Trophoblast cell (in vitro differentiated cells and primary cell): ENCODE results near the gene CACNA1D.

Experiments used
- DNase-seq, 2 donors: peaks; one replicate each; pipeline ENCODE4 v3.0.0-alpha.2; 2016
- H2AFZ ChIP-seq: 2 replicates; pipeline ENCODE4 v1.6.1; 2013; ENCODE audit warnings: low read length, moderate library complexity, mild to moderate bottlenecking; ENCODE audit not compliant: insufficient read depth, poor library complexity
- H2AK5ac ChIP-seq: 2 replicates; pipeline ENCODE4 v1.6.1; 2013; ENCODE audit warnings: mild to moderate bottlenecking, low read length
- H2BK120ac ChIP-seq: 2 replicates; pipeline ENCODE4 v1.6.1; 2013; ENCODE audit warnings: low read length, mild to moderate bottlenecking, moderate library complexity; ENCODE audit not compliant: insufficient read depth, poor library complexity
- H2BK12ac ChIP-seq: 2 replicates; pipeline ENCODE4 v1.6.1; 2013; ENCODE audit warnings: mild to moderate bottlenecking, low read length, moderate library complexity
- H2BK5ac ChIP-seq: 2 replicates; pipeline ENCODE4 v1.6.1; 2013; ENCODE audit warnings: low read length, low read depth, moderate library complexity, mild to moderate bottlenecking; ENCODE audit not compliant: poor library complexity
- H3K14ac ChIP-seq: 2 replicates; pipeline ENCODE4 v1.6.1; 2013; ENCODE audit warnings: mild to moderate bottlenecking, low read length
- H3K18ac ChIP-seq: 2 replicates; pipeline ENCODE4 v1.6.1; 2013; ENCODE audit warnings: mild to moderate bottlenecking, low read length
- H3K23ac ChIP-seq: 2 replicates; pipeline ENCODE4 v1.6.1; 2013; ENCODE audit warnings: low read length
- H3K27ac ChIP-seq: 2 replicates; pipeline ENCODE4 v1.5.1; 2013; ENCODE audit warnings: low read depth, mild to moderate bottlenecking, inconsistent platforms, low read length, moderate library complexity
- H3K27me3 ChIP-seq: 2 replicates; pipeline ENCODE4 v1.6.1; 2013; ENCODE audit warnings: inconsistent platforms, mild to moderate bottlenecking, low read length, moderate library complexity; ENCODE audit not compliant: insufficient read depth
- H3K36me3 ChIP-seq, 2 experiments: 1 replicate in 1 of 2; 2 replicates in 1 of 2; pipeline ENCODE4 v1.6.1; 2013; ENCODE audit warnings: low read length in 2 of 2, mild to moderate bottlenecking in 2 of 2, moderate library complexity in 1 of 2; ENCODE audit not compliant: insufficient read depth in 2 of 2, control insufficient read depth in 1 of 2
- H3K4ac ChIP-seq: 2 replicates; pipeline ENCODE4 v1.6.1; 2013; ENCODE audit warnings: low read depth, mild to moderate bottlenecking, low read length, moderate library complexity
- H3K4me1 ChIP-seq, 2 experiments: 1 replicate in 1 of 2; 2 replicates in 1 of 2; pipeline ENCODE4 v1.6.1; 2013; ENCODE audit warnings: low read length in 2 of 2, mild to moderate bottlenecking in 2 of 2, moderate library complexity in 1 of 2; ENCODE audit not compliant: insufficient read depth in 2 of 2, control insufficient read depth in 1 of 2
- H3K4me2 ChIP-seq: 2 replicates; pipeline ENCODE4 v1.6.1; 2013; ENCODE audit warnings: inconsistent platforms, mild to moderate bottlenecking, low read length, moderate library complexity
- H3K4me3 ChIP-seq: 2 replicates; pipeline ENCODE4 v1.5.1; 2013; ENCODE audit warnings: mild to moderate bottlenecking, low read depth, low read length, inconsistent platforms
- H3K79me1 ChIP-seq: one replicate; pipeline ENCODE4 v1.6.1; 2013; ENCODE audit warnings: low read length
- H3K79me2 ChIP-seq: 2 replicates; pipeline ENCODE4 v1.6.1; 2013; ENCODE audit warnings: low read length, mild to moderate bottlenecking; ENCODE audit not compliant: control insufficient read depth, insufficient read depth, poor library complexity
- H3K9ac ChIP-seq: 2 replicates; pipeline ENCODE4 v1.6.1; 2013; ENCODE audit warnings: mild to moderate bottlenecking, low read length
- H3K9me3 ChIP-seq: 2 replicates; pipeline ENCODE4 v1.6.1; 2013; ENCODE audit warnings: low read depth, mild to moderate bottlenecking, control low read depth, inconsistent platforms, low read length; ENCODE audit not compliant: insufficient read depth
- H4K12ac ChIP-seq: 2 replicates; pipeline ENCODE4 v1.6.1; 2013; ENCODE audit warnings: low read depth, mild to moderate bottlenecking, low read length, moderate library complexity
- H4K8ac ChIP-seq: 2 replicates; pipeline ENCODE4 v1.6.1; 2013; ENCODE audit warnings: low read depth, mild to moderate bottlenecking, low read length, moderate library complexity
- H4K91ac ChIP-seq: one replicate; pipeline ENCODE4 v1.6.1; 2013; ENCODE audit warnings: low read depth, mild to moderate bottlenecking, low read length, moderate library complexity
- WGBS: extraction: QIAGEN DNeasy Blood & Tissue Kit; methylation state at CpG from one replicate; pipeline ENCODE4 v1.1.7; 2013; ENCODE audit warnings: missing lambda C conversion rate; ENCODE audit not compliant: insufficient read length, insufficient coverage; ENCODE audit errors: extremely low coverage; 5-methylcytosine and 5-hydroxymethylcytosine counted together

Gene CACNA1D

DNA sequence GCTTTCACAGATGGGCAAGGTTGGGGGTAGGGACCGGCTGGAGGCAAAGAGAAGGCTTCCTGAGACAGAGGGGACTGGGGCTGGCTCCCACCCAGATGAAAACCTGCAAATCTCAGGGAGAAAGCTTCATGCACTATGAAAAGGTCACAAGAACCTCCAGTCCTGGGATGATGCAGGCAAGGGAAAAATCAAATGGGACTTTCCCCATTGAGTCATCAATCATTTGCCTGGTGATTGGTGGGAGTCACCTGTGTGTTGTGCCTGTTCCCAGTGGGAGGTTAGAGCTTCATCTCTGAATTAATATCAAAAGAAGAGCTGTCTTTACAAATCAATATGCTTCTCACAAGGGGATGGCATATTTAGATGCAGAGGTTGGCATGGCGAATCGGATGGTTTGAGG is 49.9 kb downstream of the CACNA1D start:
- no peaks in the 10 kb centered on the region for H3K36me3 ChIP-seq
- H3K4me2 ChIP-seq = no peak overlapping the region
- H3K18ac ChIP-seq = no peak overlapping the region
- no peak overlapping the region for H4K8ac ChIP-seq
- H2BK120ac ChIP-seq = no peak overlapping the region
- H4K91ac ChIP-seq = no peak overlapping the region
- no peak overlapping the region for H3K4ac ChIP-seq
- WGBS = no CpG with 5 or more reads among the region's 3 CpGs
- H3K14ac ChIP-seq = no peak overlapping the region
- DNase-seq = no peak
- H3K79me2 ChIP-seq = no peaks in the 10 kb centered on the region
- no peak overlapping the region for H2AK5ac ChIP-seq
- no peak overlapping the region for H3K4me3 ChIP-seq
- H2AFZ ChIP-seq = no peak overlapping the region
- no peak overlapping the region for H2BK5ac ChIP-seq
- no peaks in the 10 kb centered on the region for H3K9me3 ChIP-seq
- no peaks in the 10 kb centered on the region for H3K79me1 ChIP-seq
- H3K27ac ChIP-seq = no peak overlapping the region
- no peak overlapping the region for H3K23ac ChIP-seq
- no peak overlapping the region for H2BK12ac ChIP-seq
- no peak overlapping the region for H3K9ac ChIP-seq
- peaks cover 0 to 2% of the 10 kb centered on the region in 2 experiments for H3K4me1 ChIP-seq
- H4K12ac ChIP-seq = no peak overlapping the region
- no peaks in the 10 kb centered on the region for H3K27me3 ChIP-seq

- H3K4me1 ChIP-seq = peaks cover 0 to 2% of the 10 kb centered on the region in 2 experiments
- no peaks in the 10 kb centered on the region for H3K79me1 ChIP-seq
- no peak overlapping the region for H4K91ac ChIP-seq
- H4K12ac ChIP-seq = no peak overlapping the region
- H3K4ac ChIP-seq = no peak overlapping the region
- no peak overlapping the region for H3K18ac ChIP-seq
- no peaks in the 10 kb centered on the region for H3K27me3 ChIP-seq
- no CpG with 5 or more reads among the region's 10 CpGs for WGBS
- no peak overlapping the region for H4K8ac ChIP-seq
- no peak overlapping the region for H3K23ac ChIP-seq
- H3K9me3 ChIP-seq = peaks cover 3% of the 10 kb centered on the region
- H2BK5ac ChIP-seq = no peak overlapping the region
- H3K27ac ChIP-seq = no peak overlapping the region
- no peak overlapping the region for H3K4me3 ChIP-seq
- no peak overlapping the region for H3K4me2 ChIP-seq
- no peak overlapping the region for H3K9ac ChIP-seq
- H2AFZ ChIP-seq = no peak overlapping the region
- H2AK5ac ChIP-seq = no peak overlapping the region
- DNase-seq = no peak
- H2BK120ac ChIP-seq = no peak overlapping the region
- no peaks in the 10 kb centered on the region for H3K79me2 ChIP-seq
- no peaks in the 10 kb centered on the region for H3K36me3 ChIP-seq
- no peak overlapping the region for H3K14ac ChIP-seq
- H2BK12ac ChIP-seq = no peak overlapping the region
These were observed 51.0 kb downstream of the CACNA1D start for GRCh38 chr3:53545310-53545995.

DNA sequence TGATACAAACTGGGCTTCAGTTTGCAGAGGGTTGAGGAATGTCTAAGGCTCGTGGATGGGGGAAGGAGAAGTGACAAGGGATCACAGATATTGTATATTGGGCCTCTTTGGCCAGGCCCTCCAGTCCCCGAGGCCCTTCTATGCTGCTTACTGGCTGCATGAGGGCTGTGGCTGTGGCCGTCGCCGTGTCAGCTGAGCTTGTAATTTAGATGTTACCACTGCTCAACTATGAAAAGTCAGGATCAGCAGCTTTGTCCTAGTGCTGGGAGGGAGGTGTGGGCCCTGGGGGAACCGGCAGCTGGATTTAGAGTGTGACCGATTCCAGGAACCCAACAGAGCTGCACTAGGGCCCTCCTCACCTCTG is 51.6 kb downstream of the CACNA1D start:
- no CpG with 5 or more reads among the region's 7 CpGs for WGBS
- Histone ChIP-seq H3K79me1 (no peaks in the 10 kb centered on the region), H3K27ac (no peak overlapping the region)

GRCh38 chr3:53547327-53547726 is 52.9 kb downstream of the CACNA1D start:
- no peak for DNase-seq
- H3K4ac ChIP-seq = no peak overlapping the region
- H2BK12ac ChIP-seq = no peak overlapping the region
- H3K4me3 ChIP-seq = no peak overlapping the region
- no peaks in the 10 kb centered on the region for H3K79me2 ChIP-seq
- H2BK5ac ChIP-seq = no peak overlapping the region
- H3K79me1 ChIP-seq = no peaks in the 10 kb centered on the region
- H3K36me3 ChIP-seq = no peaks in the 10 kb centered on the region
- no peak overlapping the region for H3K18ac ChIP-seq
- H3K4me1 ChIP-seq = peaks cover 0 to 2% of the 10 kb centered on the region in 2 experiments
- no peak overlapping the region for H2AFZ ChIP-seq
- H3K27ac ChIP-seq = no peak overlapping the region
- H4K8ac ChIP-seq = no peak overlapping the region
- H4K12ac ChIP-seq = no peak overlapping the region
- H3K27me3 ChIP-seq = no peaks in the 10 kb centered on the region
- peaks cover 3% of the 10 kb centered on the region for H3K9me3 ChIP-seq
- WGBS = no CpG with 5 or more reads among the region's 8 CpGs
- H2AK5ac ChIP-seq = no peak overlapping the region
- H3K23ac ChIP-seq = no peak overlapping the region
- H4K91ac ChIP-seq = no peak overlapping the region
- H3K4me2 ChIP-seq = no peak overlapping the region
- H2BK120ac ChIP-seq = no peak overlapping the region
- no peak overlapping the region for H3K9ac ChIP-seq
- H3K14ac ChIP-seq = no peak overlapping the region

More for the DNA sequence above, 51.6 kb downstream of the CACNA1D start:
- no peak overlapping the region for H3K9ac ChIP-seq
- no peak overlapping the region for H2BK120ac ChIP-seq
- DNase-seq = no peak
- no peak overlapping the region for H3K4me2 ChIP-seq
- no peak overlapping the region for H2BK5ac ChIP-seq
- no peak overlapping the region for H2AK5ac ChIP-seq
- no peak overlapping the region for H3K14ac ChIP-seq
- H4K12ac ChIP-seq = no peak overlapping the region
- H3K27me3 ChIP-seq = no peaks in the 10 kb centered on the region
- no peak overlapping the region for H3K4me3 ChIP-seq
- H3K36me3 ChIP-seq = no peaks in the 10 kb centered on the region
- H3K9me3 ChIP-seq = peaks cover 3% of the 10 kb centered on the region
- H2BK12ac ChIP-seq = no peak overlapping the region
- H4K8ac ChIP-seq = no peak overlapping the region
- H2AFZ ChIP-seq = no peak overlapping the region
- H3K18ac ChIP-seq = no peak overlapping the region
- no peak overlapping the region for H4K91ac ChIP-seq
- H3K23ac ChIP-seq = no peak overlapping the region
- peaks cover 0 to 2% of the 10 kb centered on the region in 2 experiments for H3K4me1 ChIP-seq
- H3K4ac ChIP-seq = no peak overlapping the region
- no peaks in the 10 kb centered on the region for H3K79me2 ChIP-seq
